ENCODE data around the gene ZNRF1.

DNA sequence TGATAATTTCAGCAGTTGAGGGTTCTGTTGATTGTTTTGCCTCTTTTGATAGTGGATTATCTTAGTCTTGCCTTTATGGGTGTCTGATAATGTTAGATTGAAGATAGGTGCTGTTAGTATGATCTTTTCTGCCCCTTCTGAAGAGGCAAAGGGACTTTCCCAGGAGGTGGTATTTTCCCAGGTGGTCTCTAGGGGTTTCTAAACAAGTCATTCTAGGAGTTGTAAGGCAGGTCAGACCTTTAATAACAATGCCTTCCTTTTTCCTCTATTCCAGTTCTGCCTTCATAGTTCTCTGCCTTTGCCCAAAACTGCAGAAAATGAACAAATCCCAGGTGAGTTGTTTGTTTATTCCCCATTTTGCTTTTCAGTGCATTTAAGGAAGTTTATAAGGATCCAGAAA, 153.8 kb downstream of the ZNRF1 start:
- no peak for TF ChIP-seq ISL1 (CRISPR knock-in tag; IDR thresholded peaks at IDR 0.05)
- TF ChIP-seq, protein P1, sequence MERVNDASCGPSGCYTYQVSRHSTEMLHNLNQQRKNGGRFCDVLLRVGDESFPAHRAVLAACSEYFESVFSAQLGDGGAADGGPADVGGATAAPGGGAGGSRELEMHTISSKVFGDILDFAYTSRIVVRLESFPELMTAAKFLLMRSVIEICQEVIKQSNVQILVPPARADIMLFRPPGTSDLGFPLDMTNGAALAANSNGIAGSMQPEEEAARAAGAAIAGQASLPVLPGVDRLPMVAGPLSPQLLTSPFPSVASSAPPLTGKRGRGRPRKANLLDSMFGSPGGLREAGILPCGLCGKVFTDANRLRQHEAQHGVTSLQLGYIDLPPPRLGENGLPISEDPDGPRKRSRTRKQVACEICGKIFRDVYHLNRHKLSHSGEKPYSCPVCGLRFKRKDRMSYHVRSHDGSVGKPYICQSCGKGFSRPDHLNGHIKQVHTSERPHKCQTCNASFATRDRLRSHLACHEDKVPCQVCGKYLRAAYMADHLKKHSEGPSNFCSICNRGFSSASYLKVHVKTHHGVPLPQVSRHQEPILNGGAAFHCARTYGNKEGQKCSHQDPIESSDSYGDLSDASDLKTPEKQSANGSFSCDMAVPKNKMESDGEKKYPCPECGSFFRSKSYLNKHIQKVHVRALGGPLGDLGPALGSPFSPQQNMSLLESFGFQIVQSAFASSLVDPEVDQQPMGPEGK (CRISPR knock-in tag; IDR thresholded peaks at IDR 0.05; ENCODE audit: borderline replicate concordance): no peak
- no peak for TF ChIP-seq CSDC2 (CRISPR knock-in tag; IDR thresholded peaks at IDR 0.05)
- no peak for TF ChIP-seq ARNTL (CRISPR knock-in tag; IDR thresholded peaks at IDR 0.05; ENCODE audit: borderline replicate concordance, low read depth)
- TF ChIP-seq, protein P2, sequence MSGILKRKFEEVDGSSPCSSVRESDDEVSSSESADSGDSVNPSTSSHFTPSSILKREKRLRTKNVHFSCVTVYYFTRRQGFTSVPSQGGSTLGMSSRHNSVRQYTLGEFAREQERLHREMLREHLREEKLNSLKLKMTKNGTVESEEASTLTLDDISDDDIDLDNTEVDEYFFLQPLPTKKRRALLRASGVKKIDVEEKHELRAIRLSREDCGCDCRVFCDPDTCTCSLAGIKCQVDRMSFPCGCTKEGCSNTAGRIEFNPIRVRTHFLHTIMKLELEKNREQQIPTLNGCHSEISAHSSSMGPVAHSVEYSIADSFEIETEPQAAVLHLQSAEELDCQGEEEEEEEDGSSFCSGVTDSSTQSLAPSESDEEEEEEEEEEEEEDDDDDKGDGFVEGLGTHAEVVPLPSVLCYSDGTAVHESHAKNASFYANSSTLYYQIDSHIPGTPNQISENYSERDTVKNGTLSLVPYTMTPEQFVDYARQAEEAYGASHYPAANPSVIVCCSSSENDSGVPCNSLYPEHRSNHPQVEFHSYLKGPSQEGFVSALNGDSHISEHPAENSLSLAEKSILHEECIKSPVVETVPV (CRISPR knock-in tag; IDR thresholded peaks at IDR 0.05): no peak
- TF ChIP-seq, protein P3, sequence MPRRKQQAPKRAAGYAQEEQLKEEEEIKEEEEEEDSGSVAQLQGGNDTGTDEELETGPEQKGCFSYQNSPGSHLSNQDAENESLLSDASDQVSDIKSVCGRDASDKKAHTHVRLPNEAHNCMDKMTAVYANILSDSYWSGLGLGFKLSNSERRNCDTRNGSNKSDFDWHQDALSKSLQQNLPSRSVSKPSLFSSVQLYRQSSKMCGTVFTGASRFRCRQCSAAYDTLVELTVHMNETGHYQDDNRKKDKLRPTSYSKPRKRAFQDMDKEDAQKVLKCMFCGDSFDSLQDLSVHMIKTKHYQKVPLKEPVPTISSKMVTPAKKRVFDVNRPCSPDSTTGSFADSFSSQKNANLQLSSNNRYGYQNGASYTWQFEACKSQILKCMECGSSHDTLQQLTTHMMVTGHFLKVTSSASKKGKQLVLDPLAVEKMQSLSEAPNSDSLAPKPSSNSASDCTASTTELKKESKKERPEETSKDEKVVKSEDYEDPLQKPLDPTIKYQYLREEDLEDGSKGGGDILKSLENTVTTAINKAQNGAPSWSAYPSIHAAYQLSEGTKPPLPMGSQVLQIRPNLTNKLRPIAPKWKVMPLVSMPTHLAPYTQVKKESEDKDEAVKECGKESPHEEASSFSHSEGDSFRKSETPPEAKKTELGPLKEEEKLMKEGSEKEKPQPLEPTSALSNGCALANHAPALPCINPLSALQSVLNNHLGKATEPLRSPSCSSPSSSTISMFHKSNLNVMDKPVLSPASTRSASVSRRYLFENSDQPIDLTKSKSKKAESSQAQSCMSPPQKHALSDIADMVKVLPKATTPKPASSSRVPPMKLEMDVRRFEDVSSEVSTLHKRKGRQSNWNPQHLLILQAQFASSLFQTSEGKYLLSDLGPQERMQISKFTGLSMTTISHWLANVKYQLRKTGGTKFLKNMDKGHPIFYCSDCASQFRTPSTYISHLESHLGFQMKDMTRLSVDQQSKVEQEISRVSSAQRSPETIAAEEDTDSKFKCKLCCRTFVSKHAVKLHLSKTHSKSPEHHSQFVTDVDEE (CRISPR knock-in tag; IDR thresholded peaks at IDR 0.05): no peak
- no peak for TF ChIP-seq ZFP3 (CRISPR knock-in tag; IDR thresholded peaks at IDR 0.05)
- TF ChIP-seq, protein P4, sequence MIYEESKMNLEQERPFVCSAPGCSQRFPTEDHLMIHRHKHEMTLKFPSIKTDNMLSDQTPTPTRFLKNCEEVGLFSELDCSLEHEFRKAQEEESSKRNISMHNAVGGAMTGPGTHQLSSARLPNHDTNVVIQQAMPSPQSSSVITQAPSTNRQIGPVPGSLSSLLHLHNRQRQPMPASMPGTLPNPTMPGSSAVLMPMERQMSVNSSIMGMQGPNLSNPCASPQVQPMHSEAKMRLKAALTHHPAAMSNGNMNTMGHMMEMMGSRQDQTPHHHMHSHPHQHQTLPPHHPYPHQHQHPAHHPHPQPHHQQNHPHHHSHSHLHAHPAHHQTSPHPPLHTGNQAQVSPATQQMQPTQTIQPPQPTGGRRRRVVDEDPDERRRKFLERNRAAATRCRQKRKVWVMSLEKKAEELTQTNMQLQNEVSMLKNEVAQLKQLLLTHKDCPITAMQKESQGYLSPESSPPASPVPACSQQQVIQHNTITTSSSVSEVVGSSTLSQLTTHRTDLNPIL (CRISPR knock-in tag; IDR thresholded peaks at IDR 0.05; ENCODE audit: low read depth): no peak
- TF ChIP-seq TCF4 (CRISPR knock-in tag; IDR thresholded peaks at IDR 0.05; ENCODE audit: borderline replicate concordance): no peak
- no peak for TF ChIP-seq OSR1 (CRISPR knock-in tag; IDR thresholded peaks at IDR 0.05)
- TF ChIP-seq PPARA (CRISPR knock-in tag; IDR thresholded peaks at IDR 0.05; ENCODE audit: borderline replicate concordance): no peak

Measured in SK-N-SH treated with all-trans-retinoic acid at 6 μM for 48 hours (cell line).